Kidney epithelial cell (primary cell): ENCODE data around the gene ABCB11. TPM values are rescaled to one million over a fixed set of nuclear protein-coding genes. Genes with fewer than 3 reads are reported as not detected.

Experiments
- DNase-seq: peaks from one replicate; pipeline ENCODE4 v3.0.0-alpha.2; 2010; ENCODE audit warnings: low read depth
- H3K27me3 ChIP-seq: 2 replicates; pipeline ENCODE4 v1.6.0; 2011; ENCODE audit warnings: low read length; ENCODE audit not compliant: control insufficient read depth, insufficient read depth
- H3K36me3 ChIP-seq: 2 replicates; pipeline ENCODE4 v1.5.1; 2011; ENCODE audit warnings: low read length; ENCODE audit not compliant: control insufficient read depth, insufficient read depth
- H3K4me3 ChIP-seq: 2 replicates; pipeline ENCODE4 v1.5.1; 2011; ENCODE audit warnings: low read depth, mild to moderate bottlenecking, control low read depth, low read length
- total RNA-seq: library from RNA; depleted of rRNA; stranded (reverse); fragments of >200 nt; gene quantifications from 2 replicates; pipeline ENCODE4 v1.2.3, GENCODE V29; 2015
- TF ChIP-seq, protein P1 (sequence below): IDR thresholded peaks from 2 replicates; pipeline ENCODE4 v1.5.1; 2011; ENCODE audit warnings: mild to moderate bottlenecking, moderate library complexity, low read length, control low read depth, inconsistent platforms; ENCODE audit not compliant: insufficient read depth, poor library complexity, severe bottlenecking

Gene ABCB11
- total RNA-seq, 1 donor from 2014 or later, result not detected

DNA sequence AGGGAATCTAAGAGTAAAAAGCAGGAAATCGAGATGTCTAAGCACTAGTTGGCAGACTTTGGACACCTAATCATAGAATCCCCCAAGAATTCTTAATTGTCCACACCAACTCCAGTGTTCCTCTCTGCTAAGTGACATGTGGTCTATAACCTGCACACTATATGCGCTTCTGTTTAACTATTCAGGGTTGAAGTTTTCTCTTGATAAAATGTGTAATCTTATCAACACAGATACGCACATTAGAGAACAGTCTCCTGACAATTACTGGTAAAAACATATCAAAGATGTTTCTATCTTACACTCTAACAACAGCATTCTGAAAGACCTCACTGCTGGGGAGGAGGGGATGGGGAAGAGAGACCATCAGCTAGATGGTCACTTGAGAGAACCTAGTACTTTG is 3.9 kb downstream of the ABCB11 start:
- no peak overlapping the region for H3K4me3 ChIP-seq

GRCh38 chr2:169026056-169026455 is 5.1 kb downstream of the ABCB11 start:
- H3K27me3 ChIP-seq, result no peaks in the 10 kb centered on the region
- no peak for DNase-seq
- TF ChIP-seq, protein P1, sequence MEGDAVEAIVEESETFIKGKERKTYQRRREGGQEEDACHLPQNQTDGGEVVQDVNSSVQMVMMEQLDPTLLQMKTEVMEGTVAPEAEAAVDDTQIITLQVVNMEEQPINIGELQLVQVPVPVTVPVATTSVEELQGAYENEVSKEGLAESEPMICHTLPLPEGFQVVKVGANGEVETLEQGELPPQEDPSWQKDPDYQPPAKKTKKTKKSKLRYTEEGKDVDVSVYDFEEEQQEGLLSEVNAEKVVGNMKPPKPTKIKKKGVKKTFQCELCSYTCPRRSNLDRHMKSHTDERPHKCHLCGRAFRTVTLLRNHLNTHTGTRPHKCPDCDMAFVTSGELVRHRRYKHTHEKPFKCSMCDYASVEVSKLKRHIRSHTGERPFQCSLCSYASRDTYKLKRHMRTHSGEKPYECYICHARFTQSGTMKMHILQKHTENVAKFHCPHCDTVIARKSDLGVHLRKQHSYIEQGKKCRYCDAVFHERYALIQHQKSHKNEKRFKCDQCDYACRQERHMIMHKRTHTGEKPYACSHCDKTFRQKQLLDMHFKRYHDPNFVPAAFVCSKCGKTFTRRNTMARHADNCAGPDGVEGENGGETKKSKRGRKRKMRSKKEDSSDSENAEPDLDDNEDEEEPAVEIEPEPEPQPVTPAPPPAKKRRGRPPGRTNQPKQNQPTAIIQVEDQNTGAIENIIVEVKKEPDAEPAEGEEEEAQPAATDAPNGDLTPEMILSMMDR, result no peak
- H3K36me3 ChIP-seq, result no peaks in the 10 kb centered on the region
- no peak overlapping the region for H3K4me3 ChIP-seq

More for the DNA sequence above, 3.9 kb downstream of the ABCB11 start:
- H3K27me3 ChIP-seq, result no peaks in the 10 kb centered on the region
- TF ChIP-seq, protein P1, result no peak
- no peak for DNase-seq
- no peaks in the 10 kb centered on the region for H3K36me3 ChIP-seq

DNA sequence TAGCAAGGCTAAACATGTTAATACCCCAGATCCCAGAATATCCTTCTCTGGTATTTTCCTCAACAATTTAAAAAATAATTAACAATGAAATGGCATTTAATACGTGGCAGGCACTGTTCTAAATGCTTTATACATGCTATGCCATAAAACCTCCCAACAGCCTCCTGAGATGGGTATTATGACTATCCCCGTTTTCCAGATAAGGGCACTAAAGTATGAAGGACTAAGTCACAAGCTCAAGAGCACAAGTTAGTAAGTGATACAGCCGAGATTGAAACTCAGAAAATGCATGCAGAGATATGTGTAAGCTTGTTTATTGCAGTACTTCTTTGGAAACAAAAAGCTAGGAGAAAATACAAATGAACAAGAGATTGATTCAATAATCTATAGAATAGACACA is 8.0 kb downstream of the ABCB11 start:
- no peak for DNase-seq
- TF ChIP-seq, protein P1, result no peak
- no peaks in the 10 kb centered on the region for H3K27me3 ChIP-seq
- no peaks in the 10 kb centered on the region for H3K36me3 ChIP-seq
- no peak overlapping the region for H3K4me3 ChIP-seq

DNA sequence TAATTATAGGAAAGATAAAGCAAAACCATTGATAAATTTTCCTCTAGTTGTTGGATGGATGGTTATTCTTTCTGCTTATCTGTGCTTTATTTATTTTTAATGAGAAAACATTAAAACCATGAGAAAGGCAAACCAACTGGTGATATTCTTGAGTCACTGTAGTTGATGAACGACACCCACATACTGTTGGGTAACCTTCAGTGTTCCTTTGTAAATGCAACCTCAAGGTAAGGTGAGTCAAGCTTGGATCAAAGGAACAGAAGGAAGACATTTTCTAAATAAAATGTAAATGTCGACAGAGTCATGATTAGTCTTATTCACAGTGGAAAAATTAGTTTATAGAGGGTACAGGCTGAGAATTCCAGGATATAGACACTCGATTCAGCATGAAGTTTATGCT is 12.7 kb downstream of the ABCB11 start:
- no peaks in the 10 kb centered on the region for H3K27me3 ChIP-seq
- no peak overlapping the region for H3K4me3 ChIP-seq
- TF ChIP-seq, protein P1, result no peak
- no peaks in the 10 kb centered on the region for H3K36me3 ChIP-seq
- DNase-seq, result no peak

DNA sequence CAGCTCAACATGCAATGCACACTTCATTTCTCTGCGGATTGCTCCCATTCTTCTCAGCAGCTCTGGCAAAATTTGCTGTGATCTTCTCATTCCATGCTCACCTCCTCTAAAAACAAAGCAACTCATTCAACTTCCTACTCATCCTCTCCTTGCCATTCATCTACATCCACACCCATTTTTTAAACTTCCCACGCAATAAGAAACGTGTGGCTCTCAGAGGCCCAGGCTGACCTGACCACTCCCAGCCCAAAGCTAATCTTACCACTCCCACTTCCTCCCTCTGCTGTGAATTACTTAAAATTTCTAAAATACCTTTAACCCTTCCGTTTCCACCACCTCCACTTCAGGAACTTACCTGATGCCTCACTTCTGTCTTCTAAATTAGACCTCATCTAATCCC is 15.2 kb downstream of the ABCB11 start:
- H3K27me3 ChIP-seq, result no peaks in the 10 kb centered on the region
- H3K36me3 ChIP-seq, result no peaks in the 10 kb centered on the region
- H3K4me3 ChIP-seq, result no peak overlapping the region
- TF ChIP-seq, protein P1, result no peak
- DNase-seq, result no peak

DNA sequence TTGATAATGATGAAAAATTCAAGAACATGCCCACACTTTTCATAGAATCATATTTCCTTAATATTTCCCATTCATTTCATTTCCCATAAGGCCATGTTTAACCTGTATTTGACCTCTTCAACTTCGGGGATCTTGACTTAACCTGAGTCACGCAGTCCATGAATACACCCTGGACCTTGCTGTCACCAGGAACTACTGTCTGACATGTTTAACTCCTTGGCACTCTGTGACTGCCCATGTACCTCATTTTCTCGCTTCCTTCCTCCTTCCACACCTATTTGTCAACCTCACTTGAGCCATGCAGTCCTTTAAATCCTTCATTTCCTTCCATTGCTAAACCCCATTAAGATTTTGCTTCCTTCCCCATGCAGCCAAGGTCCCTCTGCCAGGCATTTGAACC is 16.3 kb downstream of the ABCB11 start:
- Histone ChIP-seq H3K4me3 (no peak overlapping the region), H3K27me3 (no peaks in the 10 kb centered on the region), H3K36me3 (no peaks in the 10 kb centered on the region)
- TF ChIP-seq, protein P1, result no peak
- DNase-seq, result no peak
